A549 (cell line): Measurements from ENCODE around the gene LRFN4.

ENCODE experiments used
- KDM1A ChIP-seq: fragments of 200-600 bp; sonication (generic); IDR thresholded peaks from 2 replicates; pipeline ENCODE4 v1.6.1; 2016; ENCODE audit warnings: low read depth, mild to moderate bottlenecking
- NR3C1 ChIP-seq: fragments of >200 bp; sonication (Bioruptor Twin); formaldehyde crosslinking; IDR thresholded peaks from 3 replicates; pipeline ENCODE4 v1.6.1; 2017
- POLR2AphosphoS2 ChIP-seq: conservative IDR thresholded peaks from 2 replicates; pipeline ENCODE4 v1.6.1; 2012; ENCODE audit warnings: low read length, improper control_type of control experiment, inconsistent platforms

DNA sequence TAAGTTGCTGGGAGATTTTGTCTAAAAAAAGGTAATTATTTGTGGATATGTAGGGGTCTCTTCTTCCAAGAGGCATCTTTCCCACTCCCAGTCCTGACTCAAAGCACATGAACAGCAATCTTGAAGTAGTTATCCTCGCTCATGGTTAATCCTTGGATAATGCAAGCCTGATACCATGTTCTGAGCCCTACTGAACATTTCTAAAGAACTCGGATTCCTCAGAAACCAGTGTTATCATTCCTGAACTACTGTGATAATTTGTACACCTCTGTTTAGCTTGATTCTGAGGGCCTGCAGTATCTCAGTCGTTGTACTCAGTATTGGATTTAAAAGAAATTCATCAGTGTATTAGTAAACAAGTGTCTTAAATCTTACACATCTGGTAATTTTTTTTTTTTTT, 36.0 kb upstream of the LRFN4 start:
- TF ChIP-seq POLR2AphosphoS2 (no peak), KDM1A (no peak), NR3C1 (no peak)
